HG02678 (cell line): ENCODE results near the gene EPHX1.
"Not testable (repeated sequence)": the region's sequence is repeated elsewhere in the genome, so short reads cannot be mapped to it uniquely, and the experiment has no call there.

Experiments used
- ATAC-seq: cut with Tn5 transposase; IDR thresholded peaks from one replicate; pipeline ENCODE4 v1.9.1; 2021; ENCODE audit warnings: mild to moderate bottlenecking, moderate library complexity; ENCODE audit not compliant: unreplicated experiment

The EPHX1 gene

GRCh38 chr1:225809842-225810578 lies at the start of gene EPHX1:
TSS of gene EPHX1 (plus strand) at chr1:225810124. CDS start at chr1:225828730, 18,606 bp downstream.
- peak; percentile 97 for ATAC-seq

DNA sequence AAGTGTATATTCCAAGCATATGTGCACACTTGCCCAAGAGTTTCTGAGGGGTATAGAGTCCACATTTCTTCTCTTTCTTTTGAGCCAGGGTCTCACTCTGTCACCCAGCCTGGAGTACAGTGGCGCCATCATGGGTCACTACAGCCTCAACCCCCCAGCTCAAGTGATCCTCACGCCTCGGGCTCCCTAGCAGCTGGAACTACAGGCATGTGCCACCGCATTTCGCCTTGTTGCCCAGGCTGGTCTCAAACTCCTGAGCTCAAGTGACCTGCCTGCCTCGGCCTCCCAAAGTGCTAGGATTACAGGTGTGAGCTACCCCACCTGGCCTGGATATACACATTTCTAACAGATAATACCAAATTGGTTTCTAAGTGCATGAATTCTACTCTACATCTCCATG lies 49.4 kb upstream of the EPHX1 start:
- no peak for ATAC-seq

- not testable (repeated sequence) for ATAC-seq
Measured at GRCh38 chr1:225761395-225761794, 48.5 kb upstream of the EPHX1 start.

DNA sequence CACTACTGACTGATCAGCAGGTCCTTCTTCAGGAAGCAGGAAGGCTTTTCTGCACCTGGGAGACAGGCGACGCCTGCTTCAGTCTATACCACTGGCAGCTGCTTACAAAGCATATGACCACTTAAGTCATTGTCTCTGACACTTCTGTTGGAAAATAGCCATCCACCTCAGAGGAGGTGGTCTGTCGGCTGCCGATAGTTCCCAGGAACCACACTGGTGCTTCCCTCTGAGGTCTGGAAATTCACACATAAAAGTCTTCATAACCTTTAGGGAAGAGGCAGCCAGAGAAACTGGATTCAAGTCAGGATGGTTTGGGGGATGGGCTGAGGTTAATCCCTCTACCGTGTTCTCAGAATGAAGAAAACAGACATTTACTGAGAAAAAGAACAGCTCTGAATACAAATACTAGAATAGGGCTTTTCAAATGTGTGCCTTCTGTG lies 47.9 kb upstream of the EPHX1 start:
- ATAC-seq = no peak

GRCh38 chr1:225762444-225762843 lies 47.5 kb upstream of the EPHX1 start:
- ATAC-seq = no peak

GRCh38 chr1:225763716-225764548 lies 46.0 kb upstream of the EPHX1 start:
- ATAC-seq = no peak

DNA sequence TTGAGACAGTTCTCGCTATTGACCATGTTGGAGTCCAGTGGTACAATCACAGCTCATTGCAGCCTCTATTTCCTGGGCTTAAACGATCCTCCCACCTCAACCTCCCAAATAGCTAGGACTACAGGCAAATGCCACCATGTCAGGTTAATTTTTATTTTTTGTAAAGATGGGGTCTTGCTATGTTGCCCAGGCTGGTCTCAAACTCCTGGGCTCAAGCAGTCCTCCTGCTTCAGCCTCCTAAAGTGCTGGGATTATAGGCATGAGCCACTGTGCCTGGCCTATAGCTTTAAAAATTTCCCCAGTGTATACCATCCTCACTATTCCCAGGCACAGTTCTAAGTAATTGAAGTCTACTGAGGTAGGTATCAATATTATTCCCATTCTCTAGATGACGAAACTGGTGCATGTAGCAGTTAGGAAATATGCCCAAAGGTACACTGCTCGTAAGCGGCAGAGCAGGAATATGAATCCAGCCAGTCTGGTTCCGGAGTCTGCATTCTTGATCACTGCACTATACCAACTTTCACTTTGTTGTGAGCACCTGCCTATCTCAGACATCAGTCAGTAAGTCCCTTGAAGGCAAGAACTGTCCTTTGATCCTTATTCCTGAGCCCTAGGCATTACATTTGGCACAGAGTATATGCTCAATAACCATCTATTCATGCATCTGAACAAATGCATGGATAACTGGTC lies 43.8 kb upstream of the EPHX1 start:
- ATAC-seq = no peak

DNA sequence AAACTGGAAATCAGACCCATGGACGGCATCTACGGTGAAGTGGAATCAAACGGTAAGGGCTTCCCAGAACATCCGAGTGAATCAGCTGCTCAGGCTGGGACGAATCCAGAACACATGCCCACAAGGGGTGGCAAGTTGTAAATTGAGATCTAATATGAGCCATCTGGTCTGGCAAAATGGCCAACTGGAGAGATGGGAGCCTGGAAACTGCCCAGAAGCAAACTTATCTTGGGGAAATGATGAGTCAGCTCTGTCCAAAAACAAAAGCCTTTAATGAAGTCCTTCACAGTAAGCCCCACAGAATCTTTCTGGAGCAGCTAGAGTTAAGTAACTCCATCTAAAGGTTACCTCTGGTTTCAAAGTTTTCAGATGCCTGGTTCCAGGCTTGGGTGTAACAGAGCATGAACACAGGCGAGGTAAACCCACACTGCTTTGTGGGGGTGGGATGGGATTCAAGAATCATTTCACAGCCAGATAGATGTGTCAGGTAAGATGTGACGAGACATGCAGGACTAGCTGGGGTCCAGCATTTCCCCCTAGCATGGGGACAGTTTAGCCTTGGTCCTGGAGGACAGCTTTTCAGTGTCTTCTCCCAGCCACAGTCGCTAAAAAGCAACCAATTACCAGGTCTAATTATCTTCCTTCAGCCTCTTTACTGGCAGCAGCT lies 42.8 kb upstream of the EPHX1 start:
- no peak for ATAC-seq

GRCh38 chr1:225767634-225768540 lies 42.0 kb upstream of the EPHX1 start:
- no peak for ATAC-seq

GRCh38 chr1:225768662-225769426 lies 41.1 kb upstream of the EPHX1 start:
- no peak for ATAC-seq

DNA sequence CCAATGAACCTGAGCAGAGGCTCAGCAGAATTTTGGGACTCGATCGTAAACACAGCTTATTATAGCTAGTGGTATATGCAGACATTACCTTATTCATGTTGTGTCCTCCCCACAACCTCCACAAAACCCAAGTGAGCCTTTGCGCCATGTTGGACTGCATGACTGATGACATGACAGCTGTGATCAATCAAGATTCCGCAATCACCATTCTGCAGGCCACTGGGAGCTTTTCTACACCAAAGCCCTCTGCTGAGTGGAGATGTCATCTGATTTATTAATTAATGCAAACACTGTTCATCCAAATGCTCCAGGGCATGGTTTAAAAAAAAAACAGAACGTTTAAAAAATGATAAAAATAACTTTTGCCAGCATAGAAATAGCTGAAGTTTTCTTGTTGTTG lies 40.2 kb upstream of the EPHX1 start:
- no peak for ATAC-seq

DNA sequence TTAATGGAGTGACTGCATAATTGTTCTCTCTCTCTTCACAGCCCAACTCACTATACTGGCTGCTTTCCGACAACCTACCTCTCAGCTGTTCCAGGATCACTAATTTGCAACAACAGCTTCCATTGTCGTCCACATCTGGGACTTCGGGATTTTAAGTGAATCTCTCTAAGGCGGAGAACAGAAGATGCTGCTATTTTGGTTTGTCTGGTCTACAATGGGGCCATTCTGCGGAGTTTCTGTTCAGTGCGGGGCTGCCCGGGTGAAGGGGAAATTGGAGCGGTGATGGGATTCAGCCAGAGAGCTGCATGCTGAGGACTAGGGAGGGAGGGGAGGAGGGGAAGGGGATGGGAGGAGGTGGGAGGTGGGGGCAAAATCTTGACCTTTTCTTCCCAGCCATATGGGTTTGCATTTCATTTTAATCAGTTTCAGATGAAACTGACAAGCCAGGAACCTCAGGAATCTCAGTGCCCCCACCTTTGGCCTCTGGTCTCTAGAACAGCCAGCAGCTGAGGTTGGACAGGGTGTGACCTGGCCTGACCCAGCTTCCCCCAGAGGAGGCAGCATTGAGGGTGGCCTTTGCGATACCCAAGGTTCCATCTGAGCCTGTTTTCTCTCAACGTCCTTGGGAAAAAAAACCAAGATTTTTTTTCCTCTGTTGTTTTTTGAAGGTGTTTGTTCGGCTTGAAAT lies 39.2 kb upstream of the EPHX1 start:
- ATAC-seq = no peak

GRCh38 chr1:225771661-225772322 lies 38.1 kb upstream of the EPHX1 start:
- ATAC-seq = no peak

DNA sequence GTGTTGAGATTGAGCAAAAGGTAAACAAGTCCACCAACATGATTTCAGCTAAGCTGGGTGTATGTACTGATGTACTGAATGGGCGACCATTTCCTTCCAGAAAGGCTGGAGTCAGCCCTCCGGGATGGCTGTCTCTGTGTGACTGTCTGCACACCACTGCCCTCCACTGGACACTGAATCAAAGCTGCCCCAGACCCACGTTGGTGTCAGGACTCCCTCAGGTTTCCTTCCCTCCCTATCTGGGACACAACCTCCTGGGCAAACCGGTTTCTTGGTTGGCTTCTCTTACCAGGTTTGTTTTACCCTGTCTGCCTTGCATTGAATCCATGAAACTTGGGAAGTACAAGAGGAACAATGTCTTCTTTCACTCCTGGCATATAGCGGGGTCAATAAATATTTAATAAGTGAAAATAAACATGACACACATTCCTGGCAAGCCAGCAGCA lies 37.6 kb upstream of the EPHX1 start:
- no peak for ATAC-seq

GRCh38 chr1:225772848-225773247 lies 37.1 kb upstream of the EPHX1 start:
- ATAC-seq = no peak

DNA sequence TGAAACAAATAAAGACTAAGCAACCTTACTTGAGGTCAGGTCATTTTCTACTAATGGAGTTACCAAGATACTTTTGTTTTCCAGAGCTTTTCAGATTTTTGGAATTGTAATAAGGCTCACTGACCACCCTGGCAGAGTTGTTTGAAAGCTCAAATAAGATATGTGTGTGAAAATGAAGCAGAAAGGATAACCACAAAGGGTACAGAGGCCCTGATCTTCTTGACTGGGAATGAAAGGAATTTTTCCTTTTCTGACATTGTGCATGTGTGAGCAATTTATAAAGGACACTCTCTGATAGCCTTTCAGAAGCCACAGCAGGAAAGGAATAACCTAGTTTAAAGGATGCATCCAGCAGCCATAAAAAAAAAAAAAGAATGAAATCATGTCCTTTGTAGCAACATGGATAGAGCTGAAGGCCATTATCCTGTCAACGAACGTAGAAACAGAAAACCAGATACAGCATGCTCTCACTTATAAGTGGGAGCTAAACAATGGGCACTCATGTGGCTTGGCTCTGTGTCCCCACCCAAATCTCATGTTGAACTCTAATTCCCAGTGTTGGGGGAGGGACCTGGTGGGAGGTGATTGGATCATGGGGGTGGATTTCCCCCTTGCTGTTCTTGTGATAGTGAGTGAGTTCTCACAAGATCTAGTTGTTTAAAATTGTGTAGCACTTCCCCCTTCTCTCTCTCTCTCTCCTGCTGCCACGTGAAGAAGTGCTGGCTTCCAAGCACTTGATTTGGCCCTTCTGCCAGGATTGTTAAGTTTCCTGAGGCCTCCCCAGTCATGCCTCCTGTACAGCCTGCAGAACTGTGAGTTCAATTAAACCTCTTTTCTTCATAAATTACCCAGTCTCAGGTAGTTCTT lies 35.4 kb upstream of the EPHX1 start:
- no peak for ATAC-seq

- ATAC-seq = no peak
Measured at GRCh38 chr1:225776294-225776693, 33.6 kb upstream of the EPHX1 start.
